COLO829 (cell line): ENCODE measurements around the gene TCAIM.
A peak's percentile ranks its signal among the peaks of the same experiment; 100 is the strongest.
"Not testable (repeated sequence)": the region's sequence is repeated elsewhere in the genome, so short reads cannot be mapped to it uniquely, and the experiment has no call there.

Experiments used
- DNase-seq: peaks from one replicate; pipeline ENCODE4 v3.0.0; 2012; ENCODE audit warnings: low spot score

Gene TCAIM

DNA sequence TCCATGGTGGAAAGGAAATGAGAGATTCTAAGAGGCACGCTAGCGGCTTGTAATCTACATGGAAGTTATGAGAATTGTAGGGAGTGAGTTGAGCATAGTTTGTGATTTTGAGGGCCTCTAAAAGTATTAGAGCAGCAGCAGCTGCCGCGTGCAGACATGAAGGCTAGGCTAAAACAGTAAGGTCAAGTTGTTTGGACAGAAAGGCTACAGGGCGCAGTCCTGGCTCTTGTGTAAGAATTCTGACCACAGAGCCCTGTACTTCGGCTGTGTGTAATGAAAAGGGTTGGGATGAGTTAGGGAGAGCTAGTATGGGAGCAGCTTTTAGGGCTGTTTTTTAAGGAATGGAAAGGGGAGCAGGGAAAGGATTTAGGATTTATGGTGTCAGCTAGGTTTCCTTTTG lies 8.0 kb downstream of the TCAIM start:
- DNase-seq = not testable (repeated sequence)

GRCh38 chr3:44348993-44349392 lies 10.4 kb downstream of the TCAIM start:
- DNase-seq = no peak

DNA sequence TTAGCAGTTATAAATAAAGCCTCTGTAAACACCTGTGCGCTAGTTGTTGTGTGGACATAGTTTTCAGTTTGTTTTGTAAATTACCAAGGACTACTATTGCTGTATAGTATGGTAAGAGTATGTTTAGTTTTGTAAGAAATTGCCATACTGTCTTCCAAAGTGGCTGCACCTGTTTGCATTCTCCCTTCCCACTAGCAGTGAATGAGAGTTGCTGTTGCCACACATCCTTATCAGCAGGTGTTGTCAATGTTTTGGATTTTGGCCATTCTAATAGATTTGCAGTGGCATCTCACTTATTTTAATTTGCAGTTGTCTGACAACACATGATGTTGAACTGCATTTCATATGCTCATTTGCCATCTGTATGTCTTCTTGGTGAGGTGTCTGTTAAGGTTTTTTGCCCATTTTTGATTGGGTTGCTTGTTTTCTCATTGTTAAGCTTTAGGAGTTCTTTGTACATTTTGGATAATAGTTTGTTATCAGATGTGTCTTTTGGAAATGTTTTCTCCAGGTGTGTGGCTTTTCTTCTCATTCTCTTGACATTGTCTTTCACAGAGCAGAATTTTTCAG lies 14.9 kb downstream of the TCAIM start:
- no peak for DNase-seq

- peak; percentile 41 for DNase-seq
Observed at GRCh38 chr3:44355362-44356033, 16.9 kb downstream of the TCAIM start.

- no peak for DNase-seq
Observed at GRCh38 chr3:44359146-44359751, 20.7 kb downstream of the TCAIM start.

DNA sequence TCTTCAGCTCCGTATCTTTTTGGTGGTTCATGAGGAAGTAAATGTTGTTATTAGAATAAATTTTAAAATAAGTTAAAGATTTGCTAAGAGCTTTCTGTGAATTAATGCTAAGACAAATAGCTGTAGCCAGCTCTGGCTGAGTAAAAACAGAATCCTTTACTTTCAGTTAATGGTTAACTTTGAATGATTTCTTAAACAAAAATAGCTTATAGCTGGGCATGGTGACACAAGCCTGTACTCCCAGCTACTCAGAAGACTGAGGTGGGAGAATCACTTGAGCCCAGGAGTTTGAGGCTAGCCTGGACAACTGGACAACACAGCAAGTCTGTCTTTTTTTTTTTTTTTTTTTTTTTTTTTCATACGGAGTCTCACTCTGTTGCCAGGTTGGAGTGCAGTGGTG lies 25.0 kb downstream of the TCAIM start:
- DNase-seq = no peak

DNA sequence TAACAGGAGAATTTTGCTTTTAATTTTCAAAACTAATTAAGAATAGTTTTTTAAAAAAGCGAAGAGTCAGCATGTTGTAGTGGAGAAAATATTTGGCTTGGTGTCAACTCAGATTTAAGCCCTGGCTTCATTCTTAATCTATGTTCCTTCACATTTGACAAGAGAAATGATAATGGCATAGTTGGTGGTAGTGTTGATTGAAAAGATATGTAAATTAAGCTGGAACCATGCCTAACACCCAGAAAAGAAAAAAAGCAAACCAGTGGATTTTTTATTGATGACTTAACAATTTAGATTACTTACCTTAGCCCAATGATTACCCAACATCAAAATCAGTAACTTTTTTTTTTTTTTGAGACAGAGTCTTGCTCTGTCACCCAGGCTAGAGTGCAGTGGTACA lies 27.4 kb downstream of the TCAIM start:
- DNase-seq = no peak

DNA sequence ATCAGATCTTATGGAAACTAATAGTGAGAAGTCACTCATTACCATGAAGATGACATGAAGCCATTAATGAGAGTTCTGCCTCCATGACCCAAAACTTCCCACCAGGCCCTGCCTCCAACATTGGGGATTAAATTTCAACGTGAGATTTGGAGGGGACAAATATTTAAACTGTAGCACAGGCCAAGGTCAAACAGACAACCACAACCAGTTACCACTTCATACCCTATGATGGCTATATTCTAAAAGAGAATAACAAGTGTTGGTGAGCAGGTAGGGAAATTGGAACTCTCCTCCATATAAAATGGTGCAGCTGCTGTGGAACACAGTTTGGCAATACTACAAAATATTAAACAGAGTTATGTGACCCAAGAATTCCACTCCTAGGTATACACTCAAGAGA lies 36.9 kb downstream of the TCAIM start:
- DNase-seq = no peak

DNA sequence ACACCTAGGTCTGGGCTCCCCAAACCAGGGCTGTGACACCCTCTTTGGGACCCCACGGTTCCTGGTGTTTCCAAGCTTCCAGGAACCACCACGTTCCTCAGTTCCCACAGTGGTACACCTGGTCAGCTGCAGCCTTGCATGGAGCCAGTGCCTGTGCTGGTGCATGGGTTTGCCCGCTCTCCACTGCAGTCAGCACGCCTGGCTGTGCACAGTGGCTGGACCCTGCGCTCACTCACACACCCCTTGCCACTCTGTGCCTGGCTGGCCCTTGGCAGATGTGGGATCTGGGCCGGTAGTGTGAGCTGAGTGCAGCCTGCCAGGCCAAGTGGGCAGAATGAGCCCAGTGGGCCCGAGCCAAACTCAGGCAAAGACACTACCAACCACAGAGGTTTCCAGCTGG lies 48.8 kb downstream of the TCAIM start:
- no peak for DNase-seq

- no peak for DNase-seq
Observed at GRCh38 chr3:44392489-44392888, 53.9 kb downstream of the TCAIM start.

GRCh38 chr3:44395714-44396113 lies 57.1 kb downstream of the TCAIM start:
- no peak for DNase-seq

DNA sequence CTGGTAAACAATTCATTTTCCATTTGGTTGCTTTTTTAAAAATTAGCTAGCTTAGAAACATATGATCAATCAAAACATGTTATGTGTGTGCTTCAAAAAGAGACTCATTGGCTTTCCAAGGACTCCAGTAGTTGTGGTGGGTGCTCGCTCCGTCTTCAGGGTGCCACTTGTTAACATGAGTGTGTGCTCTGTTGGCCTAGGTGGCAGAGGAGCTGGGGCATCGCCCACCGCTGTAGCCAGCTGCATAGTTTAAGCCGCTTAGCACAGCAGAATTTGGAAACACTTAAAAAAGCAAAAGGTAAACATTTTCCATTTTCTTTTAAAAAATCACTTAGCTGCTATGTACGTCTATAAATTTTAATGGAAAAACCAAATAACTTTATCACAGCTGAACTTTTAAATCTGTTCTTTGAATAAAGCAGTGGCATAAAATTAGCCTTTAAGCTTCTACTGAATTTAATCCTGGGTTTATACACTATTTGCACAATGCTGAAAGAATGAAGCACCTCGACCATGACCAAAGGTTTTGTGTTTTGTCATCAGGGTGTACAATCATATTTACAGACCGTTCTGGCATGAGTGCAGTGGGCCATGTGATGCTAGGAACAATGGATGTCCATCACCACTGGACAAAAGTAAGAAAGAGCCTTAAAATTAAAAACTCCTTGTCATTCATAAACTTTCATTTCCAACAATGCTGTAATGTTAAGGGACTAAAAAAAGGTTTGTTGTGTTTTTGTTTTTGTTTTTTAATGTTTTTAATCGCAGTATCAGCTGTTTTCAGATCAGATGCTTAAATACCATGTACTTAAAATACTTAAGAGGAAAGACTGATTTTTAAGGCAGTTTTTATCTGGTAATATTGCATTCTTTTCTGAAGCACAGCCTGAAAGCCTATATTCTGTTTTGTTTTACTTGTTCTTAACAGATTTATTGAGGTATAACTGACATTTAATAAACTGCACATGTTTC lies 57.9 kb downstream of the TCAIM start:
- no peak for DNase-seq

DNA sequence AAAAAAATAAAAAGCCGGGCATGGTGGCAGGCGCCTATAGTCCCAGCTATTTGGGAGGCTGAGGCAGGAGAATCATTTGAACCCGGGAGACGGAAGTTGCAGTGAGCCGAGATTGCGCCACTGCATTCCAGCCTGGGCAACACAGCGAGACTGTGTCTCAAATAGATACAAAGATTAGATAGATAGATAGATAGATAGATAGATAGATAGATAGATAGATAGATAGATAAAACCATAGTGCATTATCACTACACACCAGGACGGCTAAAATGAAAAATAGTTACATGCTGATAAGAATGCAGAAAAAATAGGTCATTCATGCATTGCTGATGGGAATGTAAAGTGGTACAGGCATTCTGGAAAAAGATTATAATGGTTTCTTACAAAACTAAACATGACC lies 59.7 kb downstream of the TCAIM start:
- DNase-seq = not testable (repeated sequence)

DNA sequence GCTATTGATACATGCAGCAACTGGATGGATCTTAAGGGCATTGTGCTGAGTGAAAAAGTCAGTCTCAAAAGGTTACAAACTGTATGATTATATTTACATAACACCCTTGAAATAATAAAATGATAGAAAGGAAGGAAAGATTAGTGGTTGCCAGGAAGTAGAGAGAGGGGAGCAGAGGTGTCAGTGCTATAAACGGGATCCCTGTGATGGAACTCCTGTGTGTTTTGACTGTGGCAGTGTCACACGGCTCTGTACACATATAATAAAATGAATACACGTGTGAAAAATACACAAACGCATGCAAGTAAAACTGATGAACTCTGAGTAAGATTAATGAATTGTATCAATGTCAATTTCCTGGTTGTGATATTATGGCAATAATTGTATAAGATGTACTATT lies 60.3 kb downstream of the TCAIM start:
- no peak for DNase-seq

GRCh38 chr3:44400771-44401170 lies 62.2 kb downstream of the TCAIM start:
- no peak for DNase-seq

GRCh38 chr3:44402548-44402947 lies 64.0 kb downstream of the TCAIM start:
- DNase-seq = no peak

DNA sequence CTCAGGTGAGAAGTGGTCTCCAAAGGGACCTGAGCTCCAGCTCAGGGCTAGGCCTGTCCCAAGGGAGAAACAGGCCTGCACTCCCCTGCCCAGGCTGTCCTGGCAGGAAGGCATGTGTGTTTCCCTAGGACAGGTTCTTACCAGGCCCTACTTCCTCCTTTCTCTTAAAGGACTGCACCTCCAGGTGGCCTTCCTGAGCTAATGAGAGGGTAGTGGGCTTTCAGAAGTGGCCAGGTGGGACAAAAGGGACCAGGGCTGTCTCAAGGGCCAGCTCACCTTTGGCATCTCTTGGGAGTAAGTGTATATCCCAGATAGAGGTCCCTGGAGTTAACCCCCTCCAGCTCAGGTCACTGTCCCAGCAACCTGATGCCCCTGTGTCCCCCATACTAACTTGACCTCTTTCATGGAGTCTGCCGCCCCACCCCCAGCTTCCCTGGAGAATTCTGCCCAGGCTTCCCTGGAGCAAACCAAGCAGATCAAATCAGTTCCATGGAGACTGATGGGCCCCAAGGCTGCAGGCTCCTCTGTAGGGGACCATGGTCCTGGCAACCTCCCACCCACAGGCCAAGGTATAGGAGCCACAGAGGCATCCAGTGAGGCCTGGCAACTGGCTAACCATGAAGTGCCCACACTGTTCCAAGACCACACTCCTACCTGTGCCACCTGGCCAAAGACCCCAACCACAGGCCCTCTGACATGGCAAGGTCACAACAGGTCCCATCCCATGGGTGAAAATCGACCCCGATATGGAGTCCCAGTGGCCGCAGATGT lies 71.3 kb downstream of the TCAIM start:
- DNase-seq = no peak

- DNase-seq = no peak
Observed at GRCh38 chr3:44411031-44411645, 72.6 kb downstream of the TCAIM start.

DNA sequence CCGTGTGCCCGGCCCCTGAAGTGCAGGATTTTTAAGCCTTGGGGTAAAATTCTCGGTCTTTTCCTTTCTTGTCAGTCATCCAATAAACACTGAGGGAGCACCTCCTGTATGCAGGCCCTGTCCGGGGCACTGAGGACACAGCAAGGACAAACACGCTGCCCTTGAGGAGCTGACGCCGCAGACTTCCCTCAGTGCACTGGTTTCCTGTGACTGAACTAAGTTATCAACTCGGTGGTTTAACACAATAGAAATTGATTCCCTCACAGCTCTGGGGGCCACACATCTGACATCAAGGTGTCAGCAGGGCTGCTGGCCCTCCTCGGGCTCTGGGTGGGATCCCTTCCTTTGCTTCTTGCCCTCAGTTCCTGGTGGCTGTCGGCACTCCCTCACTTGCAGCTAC lies 73.8 kb downstream of the TCAIM start:
- no peak for DNase-seq

GRCh38 chr3:44414517-44415090 lies 76.0 kb downstream of the TCAIM start:
- DNase-seq = no peak

DNA sequence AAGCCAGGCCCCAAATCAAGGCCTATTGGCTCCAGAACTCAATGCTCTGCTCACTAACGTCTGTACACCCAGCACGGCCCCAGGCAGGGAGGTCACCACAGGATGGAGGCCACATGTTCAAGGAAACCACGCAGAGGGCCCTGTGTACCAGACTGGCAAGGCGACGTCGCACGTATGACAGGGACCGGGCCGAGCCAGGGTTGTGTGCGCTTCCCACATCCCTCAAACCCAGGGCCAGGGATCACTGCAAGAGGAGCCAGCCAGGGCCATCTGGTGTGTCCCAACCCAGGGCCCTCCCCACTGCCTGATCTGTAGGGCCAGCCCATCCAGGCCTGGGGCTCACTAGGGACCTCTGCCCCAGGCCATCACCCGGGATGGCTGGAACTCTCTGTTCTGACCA lies 76.9 kb downstream of the TCAIM start:
- no peak for DNase-seq
